Anterior cingulate cortex (tissue), 58 donors: ENCODE results near the gene KIF24.
"Not testable (repeated sequence)": the region's sequence is repeated elsewhere in the genome, so short reads cannot be mapped to it uniquely, and the experiment has no call there.

Experiments
- DNase-seq, 58 donors: peaks; one replicate each; lab custom pipeline; 2025; lab: John Stamatoyannopoulos, UW

Gene KIF24

DNA sequence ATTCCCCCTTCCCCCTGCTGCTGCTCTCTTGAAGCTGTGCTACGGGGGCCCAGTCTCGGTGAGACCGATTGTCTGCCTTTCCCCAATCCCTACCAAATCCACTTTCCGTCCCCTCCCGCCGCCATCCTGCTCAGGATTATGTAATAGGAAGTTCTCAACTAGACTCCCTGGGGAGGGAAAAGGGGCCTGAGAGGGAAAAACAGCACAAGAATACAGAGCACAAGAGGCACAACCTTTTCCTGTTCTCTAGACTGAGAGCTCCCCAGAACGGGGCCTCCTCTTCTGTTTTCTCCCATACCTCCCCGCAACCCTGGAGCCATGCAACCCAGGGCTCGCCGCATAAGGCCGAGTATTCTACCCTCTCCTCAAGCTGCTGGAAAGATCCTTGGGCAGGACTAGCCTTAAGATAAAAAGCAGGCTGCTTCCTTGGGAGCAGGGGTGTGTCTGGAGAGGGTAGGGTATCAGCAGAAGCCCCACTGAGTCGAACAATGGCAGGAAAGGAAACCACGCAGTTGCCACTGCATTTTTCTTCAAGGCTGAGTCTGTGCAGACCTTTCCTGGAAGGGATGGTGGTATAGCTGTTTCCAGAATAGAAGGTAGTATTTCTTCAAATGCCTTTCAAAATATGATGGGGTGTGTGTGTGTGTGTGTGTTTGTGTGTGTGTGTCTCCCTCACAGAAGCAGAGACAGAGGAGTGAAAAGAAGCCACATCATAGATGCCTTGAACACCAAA is 34.7 kb upstream of the KIF24 start:
- no peak for DNase-seq

DNA sequence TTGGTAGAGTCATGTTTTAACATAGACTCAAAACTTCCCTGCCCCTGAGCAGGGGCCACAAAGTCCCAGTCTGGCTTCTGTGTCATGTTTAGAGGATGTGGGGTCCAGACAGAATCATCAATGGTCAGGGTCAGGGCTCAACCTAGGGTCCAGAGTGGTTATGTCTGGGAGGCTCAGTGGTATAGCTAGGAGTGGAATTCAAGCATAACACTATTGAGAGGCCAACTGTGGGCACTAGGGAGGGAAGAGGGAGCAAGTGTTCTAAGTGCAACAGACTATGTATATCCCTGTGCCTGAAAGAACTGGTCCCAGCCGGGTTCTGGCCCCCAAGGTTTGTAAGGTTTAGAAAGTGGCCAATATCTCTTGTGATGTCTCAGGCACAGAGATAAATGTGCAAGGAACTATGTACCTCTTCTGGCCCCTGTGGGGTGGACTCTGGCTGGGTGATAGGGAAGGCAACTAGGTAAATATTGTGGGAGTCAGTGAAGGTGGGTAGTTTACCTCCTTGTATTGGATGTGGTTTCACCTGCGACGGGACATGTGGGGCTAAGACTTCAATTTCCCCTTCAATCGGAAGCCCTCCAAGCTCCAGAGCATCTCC is 33.6 kb upstream of the KIF24 start:
- no peak for DNase-seq

DNA sequence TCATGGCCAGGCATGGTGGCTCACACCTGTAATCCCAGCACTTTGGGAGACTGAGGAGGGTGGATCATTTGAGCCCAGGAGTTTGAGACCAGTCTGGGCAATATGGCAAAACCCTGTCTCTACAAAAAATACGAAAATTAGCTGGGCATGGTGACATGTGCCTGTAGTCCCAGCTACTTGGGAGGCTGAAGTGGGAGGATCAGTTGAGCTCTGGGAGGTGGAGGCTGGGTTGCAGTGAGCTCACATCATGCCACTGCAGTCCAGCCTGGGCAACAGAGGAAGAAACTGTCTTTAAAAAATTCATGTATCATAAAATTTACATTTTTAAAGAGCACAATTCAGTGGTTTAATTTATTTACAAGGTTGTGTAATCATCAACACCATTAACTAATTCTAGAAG is 23.9 kb upstream of the KIF24 start:
- not testable (repeated sequence) for DNase-seq

DNA sequence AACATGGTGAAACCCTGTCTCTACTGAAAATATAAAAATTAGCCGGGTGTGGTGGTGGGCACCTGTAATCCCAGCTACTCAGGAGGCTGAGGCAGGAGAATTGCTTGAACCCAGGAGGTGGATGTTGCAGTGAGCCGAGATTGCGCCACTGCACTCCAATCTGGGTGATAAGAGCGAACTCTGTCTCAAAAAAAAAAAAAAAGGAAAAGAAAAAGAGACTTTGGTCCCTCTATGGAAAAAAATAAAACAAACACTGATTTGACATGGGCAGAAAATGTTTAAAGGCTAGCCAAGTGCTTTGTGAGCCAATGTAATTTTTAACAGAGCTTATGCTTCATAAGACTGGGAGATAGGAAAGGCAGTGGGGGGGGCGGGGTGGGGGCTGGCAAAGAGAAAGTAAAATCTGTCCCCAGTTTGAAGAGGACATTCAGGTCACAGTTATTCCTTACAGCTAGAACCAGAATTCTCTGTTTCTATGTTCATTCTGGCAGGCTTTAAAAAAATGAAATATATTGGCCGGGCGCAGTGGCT is 23.1 kb upstream of the KIF24 start:
- not testable (repeated sequence) for DNase-seq

DNA sequence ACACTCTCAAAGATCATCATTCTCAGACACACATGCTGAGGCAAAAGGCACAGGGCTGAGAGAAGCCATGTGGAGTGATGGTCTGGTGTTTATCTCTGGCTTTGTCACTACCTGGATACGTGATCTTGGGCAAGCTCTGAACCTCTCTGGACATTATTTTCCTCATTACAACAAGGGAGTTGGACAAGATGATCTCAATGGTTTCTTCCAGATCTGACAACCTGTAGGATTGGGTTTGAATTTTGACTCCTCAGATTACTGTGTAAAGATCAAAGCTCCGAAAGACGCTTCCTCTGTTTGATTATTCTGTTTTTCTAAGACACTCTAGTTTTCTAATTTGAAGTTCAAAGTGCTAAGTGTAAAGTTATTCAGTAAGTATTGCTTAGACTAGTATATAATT is 20.3 kb upstream of the KIF24 start:
- no peak for DNase-seq

DNA sequence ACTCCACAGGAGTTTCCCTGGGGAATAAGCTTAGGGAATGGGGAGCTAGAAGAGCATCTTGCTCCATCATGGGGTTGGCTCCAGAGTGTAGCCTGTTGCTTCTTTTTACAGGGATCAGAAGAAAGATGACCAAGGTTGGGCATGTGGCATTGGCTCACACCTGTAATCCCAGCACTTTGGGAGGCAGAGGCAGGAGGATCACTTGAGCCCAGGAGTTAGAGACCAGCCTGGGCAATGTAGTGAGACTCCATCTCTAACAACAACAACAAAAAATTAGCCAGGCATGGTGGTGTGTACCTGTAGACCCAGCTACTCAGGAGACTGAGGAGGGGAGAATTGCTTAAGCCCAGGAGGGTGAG is 18.7 kb upstream of the KIF24 start:
- DNase-seq, result no peak

DNA sequence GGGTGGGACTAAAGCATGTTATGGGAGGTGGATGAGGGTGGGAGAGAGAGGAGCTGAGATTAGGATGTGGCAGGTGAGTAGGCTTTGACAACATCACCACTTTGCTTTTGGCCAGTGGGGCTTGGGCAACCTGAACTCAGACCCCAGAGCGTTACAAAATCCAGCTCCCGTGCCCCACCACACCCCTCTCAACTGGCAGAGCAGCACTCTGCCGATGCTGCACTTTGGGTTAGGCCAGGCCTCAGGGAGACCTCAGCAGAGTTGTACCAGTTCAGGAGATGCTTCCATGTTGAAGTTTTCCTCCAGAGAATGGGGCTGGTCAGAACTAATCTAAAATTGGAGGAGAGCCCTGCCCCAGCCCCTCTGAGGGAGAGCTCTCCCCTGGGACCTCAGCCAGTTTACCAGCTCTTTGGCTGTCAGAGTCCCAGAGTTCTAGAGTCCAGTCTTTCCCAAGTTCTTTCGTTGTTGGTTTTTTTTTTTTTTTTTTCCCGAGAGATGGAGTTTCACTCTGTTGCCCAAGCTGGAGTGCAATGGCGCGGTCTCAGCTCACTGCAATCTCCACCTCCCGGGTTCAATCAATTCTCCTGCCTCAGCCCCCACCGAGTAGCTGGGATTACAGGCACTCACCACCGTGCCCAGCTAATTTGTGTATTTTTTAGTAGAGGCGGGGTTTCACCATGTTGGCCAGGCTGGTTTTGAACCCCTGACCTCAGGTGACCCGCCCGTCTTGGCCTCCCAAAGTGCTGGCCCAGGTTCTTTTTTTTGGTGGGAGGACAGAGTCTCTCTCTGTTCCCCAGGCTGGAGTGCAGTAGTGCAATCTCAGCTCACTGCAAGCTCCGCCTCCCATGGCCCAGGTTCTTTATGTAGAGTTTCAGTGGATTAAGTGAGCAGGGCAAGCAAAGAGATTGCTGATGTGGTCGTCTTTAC is 18.1 kb upstream of the KIF24 start:
- DNase-seq, result no peak

DNA sequence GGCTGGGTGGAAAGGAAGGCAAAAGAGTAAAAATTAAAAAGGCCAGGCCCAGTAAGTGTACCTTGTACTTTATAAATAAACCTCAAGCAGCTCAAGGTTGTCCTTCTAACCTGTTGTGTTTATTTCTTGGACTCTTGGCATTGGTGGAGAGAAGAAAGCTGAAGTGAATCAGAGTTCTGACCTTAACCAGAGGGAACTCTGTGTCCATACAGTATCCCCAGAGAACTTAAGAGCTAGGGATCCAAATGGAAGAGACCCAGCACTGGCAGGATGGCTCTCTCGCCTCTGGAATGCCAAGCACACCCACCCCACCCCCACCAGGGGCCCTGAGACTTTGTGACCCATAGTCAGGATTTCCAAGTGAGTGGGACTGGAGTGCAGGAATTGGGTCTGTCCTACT is 14.5 kb upstream of the KIF24 start:
- DNase-seq, result no peak

DNA sequence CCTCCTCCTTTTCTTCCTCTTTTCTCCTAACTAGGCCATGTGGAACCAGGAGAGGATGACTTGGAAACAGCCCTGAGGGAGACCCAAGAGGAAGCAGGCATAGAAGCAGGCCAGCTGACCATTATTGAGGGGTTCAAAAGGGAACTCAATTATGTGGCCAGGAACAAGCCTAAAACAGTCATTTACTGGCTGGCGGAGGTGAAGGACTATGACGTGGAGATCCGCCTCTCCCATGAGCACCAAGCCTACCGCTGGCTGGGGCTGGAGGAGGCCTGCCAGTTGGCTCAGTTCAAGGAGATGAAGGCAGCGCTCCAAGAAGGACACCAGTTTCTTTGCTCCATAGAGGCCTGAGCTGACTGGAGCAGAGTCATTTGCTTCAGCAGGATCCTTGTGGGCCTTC is 14.0 kb upstream of the KIF24 start:
- peak in 52 of 58 donors; percentile 9 to 94 (median 66) for DNase-seq

DNA sequence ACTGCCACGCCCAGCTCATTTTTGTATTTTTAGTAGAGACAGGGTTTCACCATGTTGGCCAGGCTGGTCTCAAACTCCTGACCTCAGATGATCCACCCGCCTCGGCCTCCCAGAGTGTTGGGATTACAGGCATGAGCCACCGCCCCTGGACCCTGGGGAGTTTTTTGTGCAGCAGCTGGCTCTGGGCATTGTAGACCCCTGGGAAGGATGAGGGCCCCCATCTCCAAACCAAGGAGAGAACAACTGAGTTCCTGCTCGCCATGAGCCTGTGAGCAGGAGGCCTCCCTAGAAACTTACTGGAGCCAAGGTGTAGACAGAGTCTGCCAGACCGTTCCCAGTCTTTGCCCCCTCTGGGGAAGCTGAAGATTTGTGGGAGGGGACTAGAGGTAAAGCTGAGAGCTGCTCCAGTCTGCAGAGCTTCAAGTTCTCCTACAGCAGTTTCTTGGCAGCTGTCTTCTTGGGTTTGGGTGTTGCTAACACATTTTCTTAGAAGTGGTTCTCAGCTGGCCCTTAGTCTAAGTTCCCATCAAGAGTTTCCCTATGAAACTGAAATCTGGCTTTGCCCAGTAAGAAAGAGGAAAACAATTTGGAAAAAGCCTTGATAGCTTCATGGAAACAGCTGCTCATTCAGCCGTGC is 12.7 kb upstream of the KIF24 start:
- DNase-seq, result no peak

DNA sequence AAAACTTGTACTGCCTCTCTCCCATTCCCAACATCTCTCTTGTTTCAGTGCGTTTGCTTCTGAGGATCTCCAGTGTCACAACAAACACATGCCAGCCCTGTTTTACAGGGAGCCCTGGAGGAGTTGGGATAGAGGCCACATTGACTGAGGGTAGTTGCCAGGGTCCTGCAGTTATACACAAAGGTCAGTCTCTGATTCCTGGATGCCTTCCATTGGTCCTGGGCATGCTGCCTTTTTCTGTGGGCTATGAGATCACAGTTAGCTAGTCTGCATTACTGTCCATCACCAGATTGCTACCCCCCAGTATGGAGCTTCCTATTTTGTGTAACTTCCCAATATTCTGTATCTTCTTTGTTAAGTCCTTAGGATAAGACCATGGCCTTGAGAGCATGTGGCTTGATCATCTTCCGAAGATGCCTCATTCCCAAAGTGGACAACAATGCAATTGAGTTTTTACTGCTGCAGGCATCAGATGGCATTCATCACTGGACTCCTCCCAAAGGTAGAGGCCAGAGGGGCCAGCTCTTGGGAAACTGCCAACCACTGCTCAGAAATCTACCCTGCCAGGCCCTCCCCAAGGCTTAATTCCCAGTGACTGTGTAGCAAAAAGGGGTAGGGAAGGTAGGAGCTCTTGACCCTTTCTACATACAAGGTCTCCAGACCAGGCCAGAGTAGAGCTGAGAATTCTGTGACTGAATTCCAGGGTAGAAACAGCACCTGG is 9.8 kb upstream of the KIF24 start:
- peak in 45 of 58 donors; percentile 12 to 88 (median 52) for DNase-seq

DNA sequence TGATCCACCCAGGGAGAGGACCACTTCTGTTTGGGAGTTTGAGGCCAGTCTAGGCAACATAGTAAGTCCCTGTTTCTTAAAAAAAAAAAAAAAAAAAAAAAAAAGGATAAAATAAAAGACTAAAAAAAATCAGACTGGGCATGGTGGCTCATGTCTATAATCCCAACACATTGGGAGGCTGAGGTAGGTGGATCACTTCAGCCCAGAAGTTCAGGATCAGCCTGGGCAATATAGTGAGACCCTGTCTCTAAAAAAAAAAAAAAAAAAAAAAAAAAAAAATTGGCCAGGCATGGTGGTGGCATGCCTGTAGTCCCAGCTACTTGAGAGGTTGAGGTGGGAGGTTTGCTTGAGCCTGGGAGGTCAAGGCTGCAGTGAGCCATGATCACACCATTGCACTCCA is 9.0 kb upstream of the KIF24 start:
- not testable (repeated sequence) for DNase-seq

DNA sequence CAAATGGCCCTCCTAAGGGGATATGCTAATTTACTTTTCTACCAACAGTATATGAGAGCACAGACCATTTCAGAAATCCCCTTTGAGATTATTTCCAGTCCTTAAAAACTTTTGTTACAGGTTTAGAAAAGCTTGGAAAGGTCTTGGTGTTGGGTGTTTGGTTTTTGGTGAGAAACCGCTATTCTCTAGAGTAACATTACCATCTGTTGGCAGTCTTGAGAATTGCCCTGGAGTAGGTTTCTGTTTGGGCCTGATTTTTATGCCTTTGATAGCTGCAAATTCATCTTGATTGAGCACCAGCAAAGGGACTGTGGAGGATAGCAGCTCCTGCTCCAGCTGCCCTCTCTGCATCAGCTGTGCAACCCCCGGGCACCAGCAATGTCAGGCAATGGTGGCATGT is 8.3 kb upstream of the KIF24 start:
- peak in 1 of 58 donors; percentile 5 for DNase-seq

DNA sequence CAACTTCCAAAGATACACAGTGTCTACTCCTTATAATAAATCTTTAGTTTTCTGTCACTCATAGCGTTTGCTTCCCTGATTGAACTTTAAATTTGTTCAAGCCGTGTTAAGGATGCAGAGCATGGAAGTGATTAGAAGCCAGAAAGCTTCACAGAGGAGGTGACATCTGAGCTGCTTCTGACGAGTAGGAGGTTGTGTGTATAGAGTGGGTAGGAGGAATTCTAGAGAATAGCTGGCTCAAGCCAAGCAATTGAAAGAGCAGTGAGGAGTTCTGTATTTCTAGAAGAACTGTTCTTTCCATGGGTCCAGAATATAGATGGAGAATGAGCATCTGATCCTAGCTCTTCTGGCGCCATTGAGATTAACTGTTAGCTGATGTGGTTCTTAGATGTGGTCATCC is 6.3 kb upstream of the KIF24 start:
- peak in 1 of 58 donors; percentile 28 for DNase-seq

DNA sequence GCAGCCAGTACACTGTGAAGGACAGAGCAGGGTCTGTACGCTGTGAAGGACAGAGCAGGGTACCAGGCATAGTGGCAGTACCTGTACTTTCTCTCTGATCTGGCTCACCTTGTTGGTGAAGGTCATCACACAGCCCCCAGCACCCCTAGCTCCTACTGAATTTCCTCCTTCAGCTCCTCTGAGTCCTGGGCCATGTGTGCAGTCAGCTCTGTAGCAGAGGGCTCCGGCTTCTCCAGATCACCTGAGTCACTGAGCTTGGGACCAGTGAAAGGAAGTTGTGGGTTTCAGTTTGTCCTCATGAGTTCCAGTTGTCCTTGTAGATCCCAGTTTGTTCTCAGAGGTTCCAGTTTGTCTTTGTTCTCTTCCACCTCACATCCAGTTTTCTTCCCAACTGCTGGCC is 5.8 kb upstream of the KIF24 start:
- DNase-seq, result peak in 2 of 58 donors; percentile 18 to 52

DNA sequence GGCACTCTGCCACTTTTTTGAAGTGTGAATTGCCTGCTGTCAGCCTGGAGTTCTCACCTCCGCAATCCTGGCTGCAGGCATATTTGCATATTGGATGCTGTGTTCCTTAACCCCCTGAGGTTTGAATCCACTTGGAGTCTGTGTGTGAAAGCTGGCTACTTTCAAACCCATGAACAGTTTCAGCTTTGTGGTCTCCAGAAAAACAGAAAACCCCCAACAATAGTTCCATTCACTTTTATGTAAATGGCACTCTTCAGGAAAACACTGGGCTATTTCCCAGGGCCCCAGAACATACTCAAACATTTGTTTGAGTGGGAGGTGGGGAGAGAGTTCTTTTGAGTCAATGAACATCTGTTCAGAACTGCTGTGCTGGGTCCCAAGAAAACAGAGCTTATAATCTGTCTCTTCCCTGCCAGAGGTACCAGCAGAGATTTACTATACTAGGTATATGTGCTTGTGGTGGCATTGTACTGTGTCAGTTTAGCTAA is 5.3 kb upstream of the KIF24 start:
- DNase-seq, result peak in 49 of 58 donors; percentile 22 to 93 (median 63)

DNA sequence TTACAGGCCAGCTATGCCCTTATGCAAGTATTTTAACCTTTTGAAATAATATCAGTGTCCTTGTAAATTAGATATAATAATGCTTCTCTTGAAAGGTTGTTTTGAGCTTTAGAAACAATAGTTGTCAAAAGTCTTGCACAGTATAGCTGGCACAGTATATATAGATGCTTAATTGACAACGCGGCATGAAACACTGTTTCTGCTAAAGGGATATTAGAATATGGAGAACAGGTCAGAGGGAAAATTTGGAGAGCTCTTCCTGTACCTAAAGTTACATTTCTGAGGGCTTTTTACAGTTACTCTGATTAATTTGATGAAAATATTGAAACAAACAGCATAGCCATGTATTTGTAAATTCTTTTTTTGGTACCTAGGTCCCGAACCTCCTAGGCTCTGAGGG is 4.8 kb upstream of the KIF24 start:
- DNase-seq, result no peak

DNA sequence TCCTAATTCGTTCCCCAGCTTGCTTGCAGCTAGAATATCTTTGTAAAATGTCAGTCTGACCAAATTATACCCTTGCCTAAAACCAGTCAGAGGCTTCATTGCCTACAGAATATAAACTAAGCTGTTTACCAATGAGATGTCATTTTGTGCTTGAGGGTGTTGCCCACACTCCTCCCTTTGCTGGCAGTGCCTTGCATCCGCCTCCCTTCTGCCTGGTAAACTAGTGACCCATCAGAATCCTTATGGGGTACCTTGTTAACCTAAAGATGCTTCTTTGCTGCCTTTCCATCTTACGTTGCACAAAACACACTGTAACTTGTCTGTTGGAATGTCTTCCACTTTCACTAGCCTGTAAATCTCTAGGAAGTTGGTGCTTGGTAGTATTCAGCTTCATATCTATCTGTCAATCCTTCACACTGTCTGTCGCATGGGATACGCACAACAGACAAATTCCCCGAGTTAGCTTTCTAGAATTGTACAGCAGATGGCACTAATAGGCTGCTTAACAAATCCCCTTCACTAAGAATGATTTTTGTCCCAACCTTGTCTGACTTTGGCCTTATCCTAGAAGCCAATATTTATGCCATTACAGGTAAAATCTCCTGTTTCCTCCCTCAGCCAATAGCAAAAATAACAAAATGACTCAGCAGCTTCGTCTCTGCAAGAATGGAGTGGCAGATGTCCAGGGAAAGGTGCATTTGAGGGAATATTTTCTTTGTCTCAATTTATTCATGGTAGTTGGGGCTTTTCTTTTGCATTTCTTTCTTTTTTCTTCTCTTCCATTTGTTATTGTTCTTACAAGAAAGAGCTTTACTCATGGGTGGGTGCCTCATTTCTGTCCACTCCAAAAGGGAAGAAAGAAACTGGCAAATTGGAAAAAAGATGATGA is 3.3 kb upstream of the KIF24 start:
- peak in 13 of 58 donors; percentile 4 to 84 (median 31) for DNase-seq

DNA sequence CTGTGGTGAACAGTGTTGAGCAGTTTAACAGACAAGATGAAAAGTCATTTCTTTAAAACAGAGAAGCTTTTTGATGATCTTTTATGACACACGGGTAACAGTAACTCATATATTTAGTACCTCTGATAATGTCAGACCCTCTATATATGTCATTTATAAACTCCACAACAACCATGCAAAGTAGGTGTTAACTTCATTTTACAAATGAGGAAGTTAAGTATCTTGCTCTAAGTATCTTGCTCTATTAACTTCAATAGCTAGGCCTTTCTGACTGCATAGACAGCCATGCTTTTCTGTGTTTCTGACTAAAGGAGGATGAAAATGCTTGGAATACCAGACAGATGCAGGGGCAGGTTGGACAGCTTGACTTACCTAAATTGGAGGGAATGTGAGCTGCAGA is 2.1 kb upstream of the KIF24 start:
- DNase-seq, result no peak
